NCI-H446 treated with DMSO at 0.1 percent for 48 hours (cell line): ENCODE results near the gene NDUFB2.
"Not testable (repeated sequence)": the region's sequence is repeated elsewhere in the genome, so short reads cannot be mapped to it uniquely, and the experiment has no call there.

ENCODE experiments used
- DNase-seq: peaks from one replicate; lab custom pipeline; 2025; lab: John Stamatoyannopoulos, UW

Gene NDUFB2

GRCh38 chr7:140743255-140743654 is 46.7 kb downstream of the NDUFB2 start:
- not testable (repeated sequence) for DNase-seq

- no peak for DNase-seq
Measured at GRCh38 chr7:140744005-140744404, 47.5 kb downstream of the NDUFB2 start.

- DNase-seq: no peak
Measured at GRCh38 chr7:140745266-140746058, 49.0 kb downstream of the NDUFB2 start.

GRCh38 chr7:140746751-140747150 is 50.2 kb downstream of the NDUFB2 start:
- DNase-seq: no peak

GRCh38 chr7:140752533-140752932 is 56.0 kb downstream of the NDUFB2 start:
- DNase-seq: no peak

- no peak for DNase-seq
Measured at GRCh38 chr7:140754506-140754905, 58.0 kb downstream of the NDUFB2 start.
